Fibroblast of upper back skin (primary cell): Measurements from ENCODE around the gene TRPM3.

Experiments
- DNase-seq: peaks from one replicate; pipeline ENCODE4 v3.0.0-alpha.2; 2013

TRPM3 gene

GRCh38 chr9:70601000-70601951 is 520.1 kb downstream of the TRPM3 start:
- DNase-seq = peak; percentile 95

- DNase-seq = peak; percentile 73
Measured at GRCh38 chr9:70600506-70600905, 520.9 kb downstream of the TRPM3 start.

- no peak for DNase-seq
Measured at GRCh38 chr9:70597886-70598285, 523.5 kb downstream of the TRPM3 start.

- no peak for DNase-seq
Measured at GRCh38 chr9:70595211-70595610, 526.2 kb downstream of the TRPM3 start.

GRCh38 chr9:70594386-70594944 is 527.0 kb downstream of the TRPM3 start:
- DNase-seq = peak; percentile 41

- no peak for DNase-seq
Measured at GRCh38 chr9:70593241-70593640, 528.2 kb downstream of the TRPM3 start.

- peak; percentile 50 for DNase-seq
Measured at GRCh38 chr9:70590315-70590677, 531.1 kb downstream of the TRPM3 start.

GRCh38 chr9:70589571-70590314 is 531.7 kb downstream of the TRPM3 start:
- peak; percentile 92 for DNase-seq

- DNase-seq = no peak
Measured at GRCh38 chr9:70588999-70589398, 532.4 kb downstream of the TRPM3 start.

GRCh38 chr9:70588381-70588780 is 533.0 kb downstream of the TRPM3 start:
- no peak for DNase-seq

- DNase-seq = peak; percentile 70
Measured at GRCh38 chr9:70587201-70587600, 534.2 kb downstream of the TRPM3 start.

- no peak for DNase-seq
Measured at GRCh38 chr9:70586476-70586875, 534.9 kb downstream of the TRPM3 start.

- peak; percentile 32 for DNase-seq
Measured at GRCh38 chr9:70581955-70582350, 539.5 kb downstream of the TRPM3 start.

GRCh38 chr9:70581214-70581954 is 540.0 kb downstream of the TRPM3 start:
- no peak for DNase-seq

- DNase-seq = no peak
Measured at GRCh38 chr9:70580606-70581195, 540.7 kb downstream of the TRPM3 start.

- DNase-seq = no peak
Measured at GRCh38 chr9:70579686-70580085, 541.7 kb downstream of the TRPM3 start.

GRCh38 chr9:70578720-70579119 is 542.7 kb downstream of the TRPM3 start:
- no peak for DNase-seq

GRCh38 chr9:70577671-70578070 is 543.8 kb downstream of the TRPM3 start:
- no peak for DNase-seq

- no peak for DNase-seq
Measured at GRCh38 chr9:70576116-70576515, 545.3 kb downstream of the TRPM3 start.

- peak; percentile 45 for DNase-seq
Measured at GRCh38 chr9:70574151-70574837, 547.1 kb downstream of the TRPM3 start.

- DNase-seq = no peak
Measured at GRCh38 chr9:70573308-70573707, 548.1 kb downstream of the TRPM3 start.

- no peak for DNase-seq
Measured at GRCh38 chr9:70571258-70571657, 550.2 kb downstream of the TRPM3 start.
